Testis (tissue), 2 donors: Measurements from ENCODE around the gene SMYD3.

Experiments used
- POLR2A ChIP-seq: fragments of 450-650 bp; IDR thresholded peaks from one replicate; pipeline ENCODE4 v1.6.1; 2017; ENCODE audit warnings: antibody characterized with exemption, mild to moderate bottlenecking, moderate library complexity
- TF ChIP-seq, protein P1 (sequence below), 3 experiments: fragments of 450-650 bp in 2 of 3; fragments of 200-600 bp in 1 of 3; sonication (generic) in 1 of 3; IDR thresholded peaks; one replicate each; pipeline ENCODE4 v1.5.1; 2016 to 2019; ENCODE audit warnings: antibody characterized with exemption in 3 of 3, mild to moderate bottlenecking in 2 of 3, moderate library complexity in 1 of 3

- TF ChIP-seq, protein P1, sequence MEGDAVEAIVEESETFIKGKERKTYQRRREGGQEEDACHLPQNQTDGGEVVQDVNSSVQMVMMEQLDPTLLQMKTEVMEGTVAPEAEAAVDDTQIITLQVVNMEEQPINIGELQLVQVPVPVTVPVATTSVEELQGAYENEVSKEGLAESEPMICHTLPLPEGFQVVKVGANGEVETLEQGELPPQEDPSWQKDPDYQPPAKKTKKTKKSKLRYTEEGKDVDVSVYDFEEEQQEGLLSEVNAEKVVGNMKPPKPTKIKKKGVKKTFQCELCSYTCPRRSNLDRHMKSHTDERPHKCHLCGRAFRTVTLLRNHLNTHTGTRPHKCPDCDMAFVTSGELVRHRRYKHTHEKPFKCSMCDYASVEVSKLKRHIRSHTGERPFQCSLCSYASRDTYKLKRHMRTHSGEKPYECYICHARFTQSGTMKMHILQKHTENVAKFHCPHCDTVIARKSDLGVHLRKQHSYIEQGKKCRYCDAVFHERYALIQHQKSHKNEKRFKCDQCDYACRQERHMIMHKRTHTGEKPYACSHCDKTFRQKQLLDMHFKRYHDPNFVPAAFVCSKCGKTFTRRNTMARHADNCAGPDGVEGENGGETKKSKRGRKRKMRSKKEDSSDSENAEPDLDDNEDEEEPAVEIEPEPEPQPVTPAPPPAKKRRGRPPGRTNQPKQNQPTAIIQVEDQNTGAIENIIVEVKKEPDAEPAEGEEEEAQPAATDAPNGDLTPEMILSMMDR (IDR thresholded peaks at IDR 0.05) = no peak
- TF ChIP-seq POLR2A = no peak
These were observed 340.2 kb downstream of the SMYD3 start for GRCh38 chr1:246166841-246167240.
